A673 (cell line): ENCODE data around the gene INTS12. TPM values are rescaled to one million over a fixed set of nuclear protein-coding genes. Genes with fewer than 3 reads are reported as not detected.

ENCODE experiments used
- BruUV-seq: library from RNA; stranded (reverse); fragments of 400-500 nt; replicated peaks from 2 replicates; lab custom pipeline; 2021; lab: Mats Ljungman, UMichigan
- CTCF ChIA-PET: fragments of 300-600 bp; sonication (Branson Sonifier 250); formaldehyde crosslinking; loops from one replicate; lab custom pipeline; 2022; ENCODE audit warnings: antibody characterized with exemption; lab: Charles Lee
- POLR2A ChIA-PET: fragments of 300-600 bp; sonication (Branson Sonifier 250); formaldehyde crosslinking; loops from one replicate; lab custom pipeline; 2022; ENCODE audit warnings: antibody characterized with exemption; ENCODE audit not compliant: low non-redundant PET; lab: Charles Lee
- DNase-seq: peaks from one replicate; pipeline ENCODE4 v3.0.0-alpha.2; 2015; ENCODE audit warnings: low spot score
- H3K27ac ChIP-seq: fragments of 200-600 bp; sonication (generic); 2 replicates; pipeline ENCODE4 v1.5.1; 2016; ENCODE audit warnings: mixed run types, low read depth, mild to moderate bottlenecking, mixed read lengths, antibody characterized with exemption, low read length; ENCODE audit not compliant: poor library complexity, severe bottlenecking
- H3K27me3 ChIP-seq: fragments of 200-600 bp; sonication (generic); replicated peaks from 2 replicates; pipeline ENCODE4 v1.6.1; 2017; ENCODE audit warnings: mixed run types, low read depth, mild to moderate bottlenecking, mixed read lengths, antibody characterized with exemption, low read length; ENCODE audit not compliant: insufficient read depth, poor library complexity
- H3K36me3 ChIP-seq: fragments of 200-600 bp; sonication (generic); 2 replicates; pipeline ENCODE4 v1.6.1; 2016; ENCODE audit warnings: mixed run types, mild to moderate bottlenecking, mixed read lengths, antibody characterized with exemption, low read length; ENCODE audit not compliant: insufficient read depth, poor library complexity, severe bottlenecking
- H3K4me1 ChIP-seq: fragments of 200-600 bp; sonication (generic); 2 replicates; pipeline ENCODE4 v1.6.1; 2017; ENCODE audit warnings: mixed run types, mild to moderate bottlenecking, mixed read lengths, antibody characterized with exemption, low read length; ENCODE audit not compliant: insufficient read depth, poor library complexity, severe bottlenecking
- H3K4me3 ChIP-seq: fragments of 200-600 bp; sonication (generic); 2 replicates; pipeline ENCODE4 v1.5.1; 2016; ENCODE audit warnings: low read depth, mixed run types, mild to moderate bottlenecking, mixed read lengths, low read length; ENCODE audit not compliant: poor library complexity, severe bottlenecking
- H3K9me3 ChIP-seq: fragments of 200-600 bp; sonication (generic); 2 replicates; pipeline ENCODE4 v1.6.1; 2016; ENCODE audit warnings: mixed run types, low read depth, mild to moderate bottlenecking, mixed read lengths, antibody characterized with exemption, low read length; ENCODE audit not compliant: poor library complexity, severe bottlenecking
- CTCF ChIP-seq: fragments of 300-800, 200-600 bp; sonication (generic); conservative IDR thresholded peaks from 2 replicates; pipeline ENCODE4 v1.5.1; 2017; ENCODE audit warnings: low read depth, mild to moderate bottlenecking, antibody characterized with exemption, low read length, moderate library complexity, mixed read lengths
- EZH2 ChIP-seq: fragments of 200-600 bp; sonication (generic); IDR thresholded peaks from 2 replicates; pipeline ENCODE4 v1.6.1; 2017; ENCODE audit warnings: borderline replicate concordance, low read depth, mild to moderate bottlenecking, mixed read lengths, antibody characterized with exemption, low read length; ENCODE audit not compliant: poor library complexity, severe bottlenecking
- intact Hi-C: fragments of 100-400 bp; cut with micrococcal nuclease; formaldehyde crosslinking; loops from one replicate; pipeline ENCODE4 v1.10.0; 2022; ENCODE audit not compliant: unreplicated experiment
- total RNA-seq: library from RNA; stranded (reverse); gene quantifications from 2 replicates; pipeline ENCODE4 v1.2.3, GENCODE V29; 2021

INTS12 gene
- total RNA-seq, 1 experiment from 2014 or later: 28.3 TPM

GRCh38 chr4:105659190-105659589 is 49.3 kb downstream of the INTS12 start:
- Histone ChIP-seq H3K4me1 (no peaks in the 10 kb centered on the region), H3K36me3 (no peaks in the 10 kb centered on the region), H3K4me3 (no peak overlapping the region), H3K9me3 (no peaks in the 10 kb centered on the region), H3K27ac (no peak overlapping the region), H3K27me3 (no peaks in the 10 kb centered on the region)
- no TSS peak for BruUV-seq
- TF ChIP-seq CTCF (no peak), EZH2 (no peak)
- ChIA-PET POLR2A (no interaction called here), CTCF (no interaction called here)
- intact Hi-C loops: no loop called here
- DNase-seq: no peak

GRCh38 chr4:105657117-105657765 is 51.2 kb downstream of the INTS12 start:
- no peak for DNase-seq
- no peak overlapping the region for H3K27ac ChIP-seq
- no peak overlapping the region for H3K4me3 ChIP-seq
- TF ChIP-seq CTCF (no peak), EZH2 (no peak)
- ChIA-PET CTCF (no interaction called here), POLR2A (no interaction called here)
- no TSS peak for BruUV-seq
- H3K9me3 ChIP-seq: no peaks in the 10 kb centered on the region
- intact Hi-C loops: no loop called here
- H3K4me1 ChIP-seq: no peaks in the 10 kb centered on the region
- no peaks in the 10 kb centered on the region for H3K27me3 ChIP-seq
- H3K36me3 ChIP-seq: no peaks in the 10 kb centered on the region

- intact Hi-C loops: no loop called here
Observed at GRCh38 chr4:105652286-105652888, 56.1 kb downstream of the INTS12 start.

More at GRCh38 chr4:105652286-105652888, 56.1 kb downstream of the INTS12 start:
- no TSS peak for BruUV-seq
- no peak for TF ChIP-seq CTCF
- TF ChIP-seq EZH2: no peak
- no peaks in the 10 kb centered on the region for H3K27me3 ChIP-seq
- no peak overlapping the region for H3K4me3 ChIP-seq
- CTCF ChIA-PET: no interaction called here
- no peaks in the 10 kb centered on the region for H3K4me1 ChIP-seq
- H3K36me3 ChIP-seq: no peaks in the 10 kb centered on the region
- H3K9me3 ChIP-seq: no peaks in the 10 kb centered on the region
- H3K27ac ChIP-seq: no peak overlapping the region
- DNase-seq: no peak
- POLR2A ChIA-PET: no interaction called here
